ENCODE data around the gene WRNIP1.

- TF ChIP-seq EGR1 (IDR thresholded peaks at IDR 0.05), result no peak
- TF ChIP-seq EP300 (IDR thresholded peaks at IDR 0.05; ENCODE audit: borderline replicate concordance), result no peak
- TF ChIP-seq REST (IDR thresholded peaks at IDR 0.05; ENCODE audit: low read depth), result no peak
- TF ChIP-seq CEBPB (IDR thresholded peaks at IDR 0.05), result no peak
- TF ChIP-seq MAX (IDR thresholded peaks at IDR 0.05), result no peak
- TF ChIP-seq RAD21 (IDR thresholded peaks at IDR 0.05; ENCODE audit: low read depth), result no peak
- TF ChIP-seq YY1 (IDR thresholded peaks at IDR 0.05; ENCODE audit: low read depth), result no peak
Measured at GRCh38 chr6:2831392-2831791, 66.2 kb downstream of the WRNIP1 start.

Data from Ishikawa (cell line).